ENCODE measurements around the gene IL19. TPM values are rescaled to one million over a fixed set of nuclear protein-coding genes. Genes with fewer than 3 reads are reported as not detected.

The IL19 gene
- total RNA-seq, 4 donors from 2014 or later: not detected

GRCh38 chr1:206867239-206867638, 96.7 kb downstream of the IL19 start:
- H3K4me3 ChIP-seq: no peak overlapping the region
- TF ChIP-seq EP300 (IDR thresholded peaks at IDR 0.05): no peak
- no peak for TF ChIP-seq CTCF (IDR thresholded peaks at IDR 0.05)
- no peak for TF ChIP-seq POLR2A (IDR thresholded peaks at IDR 0.05)
- no peak for DNase-seq (ENCODE audit: low spot score in 2 of 2)
- no peaks in the 10 kb centered on the region for H3K36me3 ChIP-seq
- H3K27me3 ChIP-seq: no peaks in the 10 kb centered on the region
- no peaks in the 10 kb centered on the region for H3K9me3 ChIP-seq
- WGBS, 2 donors: 83 to 100% methylated on average over 1 of the region's 1 CpG
- no peak overlapping the region for H3K27ac ChIP-seq
- peaks cover 0 to 8% (median 0%) of the 10 kb centered on the region in 4 donors for H3K4me1 ChIP-seq

- H3K27ac ChIP-seq: no peak overlapping the region
- DNase-seq (ENCODE audit: low spot score in 2 of 2): no peak
- H3K9me3 ChIP-seq: no peaks in the 10 kb centered on the region
- H3K27me3 ChIP-seq: no peaks in the 10 kb centered on the region
- H3K36me3 ChIP-seq: no peaks in the 10 kb centered on the region
- TF ChIP-seq POLR2A (IDR thresholded peaks at IDR 0.05): no peak
- no peak for TF ChIP-seq EP300 (IDR thresholded peaks at IDR 0.05)
- TF ChIP-seq CTCF (IDR thresholded peaks at IDR 0.05): no peak
- H3K4me1 ChIP-seq: peaks cover 0 to 8% (median 0%) of the 10 kb centered on the region in 4 donors
- H3K4me3 ChIP-seq: no peak overlapping the region
Measured at GRCh38 chr1:206867716-206868115, 97.1 kb downstream of the IL19 start.

- no peak overlapping the region for H3K4me3 ChIP-seq
- no peak overlapping the region for H3K27ac ChIP-seq
- H3K9me3 ChIP-seq: no peaks in the 10 kb centered on the region
- H3K36me3 ChIP-seq: no peaks in the 10 kb centered on the region
- H3K27me3 ChIP-seq: no peaks in the 10 kb centered on the region
- peaks cover 0 to 8% (median 0%) of the 10 kb centered on the region in 4 donors for H3K4me1 ChIP-seq
- DNase-seq (ENCODE audit: low spot score in 2 of 2): no peak
- no peak for TF ChIP-seq POLR2A (IDR thresholded peaks at IDR 0.05)
- TF ChIP-seq CTCF (IDR thresholded peaks at IDR 0.05): no peak
- no peak for TF ChIP-seq EP300 (IDR thresholded peaks at IDR 0.05)
- WGBS, 2 donors: 44 to 47% methylated on average over 1 of the region's 1 CpG
Measured at GRCh38 chr1:206868264-206868663, 97.7 kb downstream of the IL19 start.

DNA sequence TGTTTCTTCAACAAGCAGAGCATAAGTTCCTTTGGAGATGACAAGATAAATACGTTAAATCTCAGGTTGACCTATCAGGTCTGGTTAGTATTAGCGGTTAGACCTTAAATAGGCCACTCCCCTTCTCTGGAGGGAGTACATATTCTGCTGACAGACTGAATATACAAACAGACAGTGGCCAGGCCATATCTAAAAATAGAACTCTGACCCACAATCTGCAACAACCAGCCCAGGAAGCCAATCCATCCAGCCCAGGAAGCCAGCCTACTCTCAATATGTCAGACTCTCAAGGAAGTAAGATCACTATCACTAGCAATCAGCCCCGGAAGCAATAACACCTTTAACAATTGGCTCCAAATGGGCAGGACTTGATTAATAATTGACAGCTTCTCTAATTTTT, 101.6 kb downstream of the IL19 start:
- H3K4me3 ChIP-seq: no peak overlapping the region
- DNase-seq (ENCODE audit: low spot score in 2 of 2): no peak
- H3K9me3 ChIP-seq: peaks cover 0 to 7% (median 0%) of the 10 kb centered on the region in 4 donors
- H3K4me1 ChIP-seq: no peaks in the 10 kb centered on the region
- WGBS, 2 donors: 85 to 87% methylated on average over 3 of the region's 3 CpGs
- no peak overlapping the region for H3K27ac ChIP-seq
- no peaks in the 10 kb centered on the region for H3K27me3 ChIP-seq
- H3K36me3 ChIP-seq: no peaks in the 10 kb centered on the region
- TF ChIP-seq CTCF (IDR thresholded peaks at IDR 0.05) (no peak), EP300 (IDR thresholded peaks at IDR 0.05) (no peak), POLR2A (IDR thresholded peaks at IDR 0.05) (no peak)

DNA sequence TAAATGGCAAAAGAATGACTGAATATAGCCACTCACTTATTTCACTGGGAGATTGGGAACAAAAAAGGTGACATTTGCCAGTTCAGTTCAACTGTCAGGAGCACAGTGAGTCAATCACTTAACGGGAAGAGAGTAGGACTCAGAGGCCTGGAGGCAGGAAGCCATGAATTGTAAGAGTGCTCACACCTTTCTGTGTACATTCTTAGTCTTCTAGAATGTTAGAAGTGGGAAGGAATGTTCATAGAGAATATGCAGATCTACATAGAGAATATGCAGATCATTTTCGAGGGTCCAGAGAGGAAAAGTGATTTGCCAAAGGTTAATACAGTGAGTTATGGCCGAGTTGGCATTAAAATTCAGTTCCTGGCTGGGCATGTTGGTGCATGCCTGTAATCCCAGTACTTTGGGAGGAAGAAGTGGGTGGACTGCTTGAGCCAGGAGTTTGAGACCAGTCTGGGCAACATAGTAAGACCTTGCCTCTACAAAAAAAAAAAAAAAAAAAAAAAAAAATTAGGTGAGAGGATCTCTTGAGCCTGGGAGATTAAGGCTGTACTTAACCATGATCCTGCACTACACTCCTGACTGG, 103.1 kb downstream of the IL19 start:
- Histone ChIP-seq H3K36me3 (no peaks in the 10 kb centered on the region), H3K4me3 (no peak overlapping the region), H3K9me3 (peaks cover 0 to 19% (median 3%) of the 10 kb centered on the region in 4 donors), H3K27ac (no peak overlapping the region), H3K4me1 (no peaks in the 10 kb centered on the region), H3K27me3 (no peaks in the 10 kb centered on the region)
- TF ChIP-seq EP300 (IDR thresholded peaks at IDR 0.05) (no peak), CTCF (IDR thresholded peaks at IDR 0.05) (no peak), POLR2A (IDR thresholded peaks at IDR 0.05) (no peak)
- 77 to 82% methylated on average over 3 of the region's 3 CpGs for WGBS, 2 donors
- DNase-seq (ENCODE audit: low spot score in 2 of 2): no peak
